ENCODE results near the gene TSPAN15.

Gene TSPAN15

DNA sequence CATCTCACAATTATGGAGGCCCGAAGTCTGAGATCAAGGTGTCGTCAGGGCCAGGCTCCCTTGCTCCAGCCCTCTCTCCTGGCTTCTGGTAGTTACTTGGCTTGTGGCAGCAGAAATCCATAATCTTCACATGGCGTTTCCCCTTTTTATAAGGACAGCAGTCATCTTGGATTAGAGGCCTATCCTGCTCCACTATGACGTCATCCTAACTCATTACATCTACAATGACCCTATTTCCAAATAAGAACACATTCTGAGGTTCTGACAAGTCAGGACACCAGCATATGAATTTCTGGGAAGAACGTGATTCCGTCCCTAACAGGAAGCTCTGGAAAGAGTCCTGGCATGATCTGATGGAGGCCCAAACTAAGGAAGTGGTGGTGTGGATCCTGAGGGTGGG is 86.2 kb downstream of the TSPAN15 start:
- no peaks in the 10 kb centered on the region; the same call in 1 of the 2 replicates for H3K27me3 ChIP-seq (replicated peaks; ENCODE audit: control insufficient read depth, insufficient read depth, low read length)
- H3K4me3 ChIP-seq (replicated peaks; ENCODE audit: low read depth, low read length) = no peak overlapping the region
- no peak for DNase-seq (ENCODE audit: extremely low read depth, insufficient read length)
- no peaks in the 10 kb centered on the region for H3K36me3 ChIP-seq (ENCODE audit: control insufficient read depth, insufficient read depth, low read length)
- TF ChIP-seq, protein P1, sequence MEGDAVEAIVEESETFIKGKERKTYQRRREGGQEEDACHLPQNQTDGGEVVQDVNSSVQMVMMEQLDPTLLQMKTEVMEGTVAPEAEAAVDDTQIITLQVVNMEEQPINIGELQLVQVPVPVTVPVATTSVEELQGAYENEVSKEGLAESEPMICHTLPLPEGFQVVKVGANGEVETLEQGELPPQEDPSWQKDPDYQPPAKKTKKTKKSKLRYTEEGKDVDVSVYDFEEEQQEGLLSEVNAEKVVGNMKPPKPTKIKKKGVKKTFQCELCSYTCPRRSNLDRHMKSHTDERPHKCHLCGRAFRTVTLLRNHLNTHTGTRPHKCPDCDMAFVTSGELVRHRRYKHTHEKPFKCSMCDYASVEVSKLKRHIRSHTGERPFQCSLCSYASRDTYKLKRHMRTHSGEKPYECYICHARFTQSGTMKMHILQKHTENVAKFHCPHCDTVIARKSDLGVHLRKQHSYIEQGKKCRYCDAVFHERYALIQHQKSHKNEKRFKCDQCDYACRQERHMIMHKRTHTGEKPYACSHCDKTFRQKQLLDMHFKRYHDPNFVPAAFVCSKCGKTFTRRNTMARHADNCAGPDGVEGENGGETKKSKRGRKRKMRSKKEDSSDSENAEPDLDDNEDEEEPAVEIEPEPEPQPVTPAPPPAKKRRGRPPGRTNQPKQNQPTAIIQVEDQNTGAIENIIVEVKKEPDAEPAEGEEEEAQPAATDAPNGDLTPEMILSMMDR (IDR thresholded peaks at IDR 0.05; ENCODE audit: insufficient read depth, low read length, poor library complexity, severe bottlenecking) = no peak

GRCh38 chr10:69538461-69538860 is 87.2 kb downstream of the TSPAN15 start:
- TF ChIP-seq, protein P1 (IDR thresholded peaks at IDR 0.05; ENCODE audit: insufficient read depth, low read length, poor library complexity, severe bottlenecking) = no peak
- Histone ChIP-seq H3K27me3 (replicated peaks; ENCODE audit: control insufficient read depth, insufficient read depth, low read length) (no peaks in the 10 kb centered on the region; the same call in 1 of the 2 replicates), H3K4me3 (replicated peaks; ENCODE audit: low read depth, low read length) (no peak overlapping the region), H3K36me3 (ENCODE audit: control insufficient read depth, insufficient read depth, low read length) (no peaks in the 10 kb centered on the region)
- no peak for DNase-seq (ENCODE audit: extremely low read depth, insufficient read length)

GRCh38 chr10:69541463-69541862 is 90.2 kb downstream of the TSPAN15 start:
- H3K27me3 ChIP-seq (replicated peaks; ENCODE audit: control insufficient read depth, insufficient read depth, low read length) = no peaks in the 10 kb centered on the region; the same call in 1 of the 2 replicates
- no peak for DNase-seq (ENCODE audit: extremely low read depth, insufficient read length)
- H3K4me3 ChIP-seq (replicated peaks; ENCODE audit: low read depth, low read length) = no peak overlapping the region
- TF ChIP-seq, protein P1 (IDR thresholded peaks at IDR 0.05; ENCODE audit: insufficient read depth, low read length, poor library complexity, severe bottlenecking) = no peak
- H3K36me3 ChIP-seq (ENCODE audit: control insufficient read depth, insufficient read depth, low read length) = no peaks in the 10 kb centered on the region

- TF ChIP-seq, protein P1 (IDR thresholded peaks at IDR 0.05; ENCODE audit: insufficient read depth, low read length, poor library complexity, severe bottlenecking) = no peak
- Histone ChIP-seq H3K36me3 (ENCODE audit: control insufficient read depth, insufficient read depth, low read length) (no peaks in the 10 kb centered on the region), H3K27me3 (replicated peaks; ENCODE audit: control insufficient read depth, insufficient read depth, low read length) (no peaks in the 10 kb centered on the region), H3K4me3 (replicated peaks; ENCODE audit: low read depth, low read length) (no peak overlapping the region)
- DNase-seq (ENCODE audit: extremely low read depth, insufficient read length) = no peak
Observed at GRCh38 chr10:69549959-69550358, 98.7 kb downstream of the TSPAN15 start.

- Histone ChIP-seq H3K36me3 (ENCODE audit: control insufficient read depth, insufficient read depth, low read length) (no peaks in the 10 kb centered on the region), H3K4me3 (replicated peaks; ENCODE audit: low read depth, low read length) (no peak overlapping the region), H3K27me3 (replicated peaks; ENCODE audit: control insufficient read depth, insufficient read depth, low read length) (no peaks in the 10 kb centered on the region)
- TF ChIP-seq, protein P1 (IDR thresholded peaks at IDR 0.05; ENCODE audit: insufficient read depth, low read length, poor library complexity, severe bottlenecking) = no peak
- no peak for DNase-seq (ENCODE audit: extremely low read depth, insufficient read length)
Observed at GRCh38 chr10:69552268-69552667, 101.0 kb downstream of the TSPAN15 start.

GRCh38 chr10:69553328-69553727 is 102.1 kb downstream of the TSPAN15 start:
- H3K4me3 ChIP-seq (replicated peaks; ENCODE audit: low read depth, low read length) = no peak overlapping the region
- TF ChIP-seq, protein P1 (IDR thresholded peaks at IDR 0.05; ENCODE audit: insufficient read depth, low read length, poor library complexity, severe bottlenecking) = no peak
- no peak for DNase-seq (ENCODE audit: extremely low read depth, insufficient read length)
- H3K27me3 ChIP-seq (replicated peaks; ENCODE audit: control insufficient read depth, insufficient read depth, low read length) = no peaks in the 10 kb centered on the region
- no peaks in the 10 kb centered on the region for H3K36me3 ChIP-seq (ENCODE audit: control insufficient read depth, insufficient read depth, low read length)

Data from GM06990 (cell line).